GM12892 (cell line): ENCODE data around the gene AUP1.

Experiments used
- DNase-seq: peaks from one replicate; pipeline ENCODE4 v3.0.0; 2011; ENCODE audit not compliant: insufficient read length
- FAIRE-seq: peaks from 2 replicates; lab custom pipeline; 2011; peaks lifted over from hg19 to GRCh38; lab: Jason Lieb, UNC
- POLR2A ChIP-seq: IDR thresholded peaks from 2 replicates; pipeline ENCODE4 v1.6.1; 2011; ENCODE audit warnings: low read depth, low read length, control low read depth
- POLR2AphosphoS5 ChIP-seq: IDR thresholded peaks from 2 replicates; pipeline ENCODE4 v1.6.1; 2011; ENCODE audit warnings: low read depth, low read length, control low read depth
- TAF1 ChIP-seq: IDR thresholded peaks from 2 replicates; pipeline ENCODE4 v1.6.1; 2011; ENCODE audit warnings: low read depth, mild to moderate bottlenecking, control low read depth, low read length, borderline replicate concordance

The AUP1 gene

DNA sequence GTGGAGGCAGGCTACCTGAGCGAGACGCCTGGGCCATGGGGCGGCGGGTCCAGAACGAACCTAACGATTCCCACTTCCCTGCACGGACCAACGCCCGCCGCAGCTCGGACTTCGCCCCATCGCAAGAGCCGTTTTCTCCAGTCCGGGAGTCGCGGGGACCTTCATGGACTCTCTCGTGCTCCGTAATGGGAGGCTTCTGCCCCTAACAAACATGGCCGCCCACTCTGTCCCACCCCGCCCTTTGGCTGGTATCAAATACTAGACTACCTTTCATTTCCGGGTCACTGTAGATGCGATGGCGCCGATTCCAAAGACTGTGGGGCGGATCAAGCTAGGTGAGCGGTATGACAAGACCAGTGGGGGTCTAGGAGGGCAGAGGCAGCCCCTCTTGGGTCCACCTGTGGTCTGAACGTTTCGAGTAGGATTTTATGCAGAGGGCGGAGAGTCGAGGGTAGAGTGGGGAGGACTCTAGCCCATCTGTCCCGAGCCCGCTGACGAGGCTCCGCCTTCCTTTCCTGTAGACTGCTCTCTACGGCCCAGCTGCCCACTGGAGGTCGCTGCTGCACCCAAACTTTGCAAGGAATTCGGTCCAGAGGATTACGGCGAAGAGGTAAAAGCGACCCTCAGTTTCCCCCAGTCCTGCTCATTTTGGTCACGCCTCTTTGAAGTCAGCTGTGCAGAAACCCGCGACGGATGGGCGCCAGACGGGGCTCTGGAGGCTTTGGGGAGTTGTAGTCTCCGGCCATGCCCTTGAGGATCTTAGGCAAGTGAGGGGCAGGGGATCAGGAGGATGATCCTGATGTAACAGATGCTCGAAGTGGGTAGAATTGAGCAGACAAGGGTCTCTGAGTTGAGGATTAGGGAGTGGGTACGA, 46.5 kb downstream of the AUP1 start, which contains the start of the genes CCDC142 and TTC31:
Gene CCDC142, minus strand, starts transcription at position 198 of the 874 bp plus-strand sequence. Its CDS starts 161 bp downstream, at position 37.
Gene TTC31, plus strand, starts transcription at position 281 of the 874 bp plus-strand sequence. Its CDS starts 15 bp downstream, at position 296.
- no peak; the same call in none of the 2 replicates for TF ChIP-seq POLR2AphosphoS5
- TF ChIP-seq POLR2A: peak; percentile 71
- peak; percentile 64; the same call in 1 of the 2 replicates for TF ChIP-seq TAF1
- DNase-seq: peak; percentile 91

DNA sequence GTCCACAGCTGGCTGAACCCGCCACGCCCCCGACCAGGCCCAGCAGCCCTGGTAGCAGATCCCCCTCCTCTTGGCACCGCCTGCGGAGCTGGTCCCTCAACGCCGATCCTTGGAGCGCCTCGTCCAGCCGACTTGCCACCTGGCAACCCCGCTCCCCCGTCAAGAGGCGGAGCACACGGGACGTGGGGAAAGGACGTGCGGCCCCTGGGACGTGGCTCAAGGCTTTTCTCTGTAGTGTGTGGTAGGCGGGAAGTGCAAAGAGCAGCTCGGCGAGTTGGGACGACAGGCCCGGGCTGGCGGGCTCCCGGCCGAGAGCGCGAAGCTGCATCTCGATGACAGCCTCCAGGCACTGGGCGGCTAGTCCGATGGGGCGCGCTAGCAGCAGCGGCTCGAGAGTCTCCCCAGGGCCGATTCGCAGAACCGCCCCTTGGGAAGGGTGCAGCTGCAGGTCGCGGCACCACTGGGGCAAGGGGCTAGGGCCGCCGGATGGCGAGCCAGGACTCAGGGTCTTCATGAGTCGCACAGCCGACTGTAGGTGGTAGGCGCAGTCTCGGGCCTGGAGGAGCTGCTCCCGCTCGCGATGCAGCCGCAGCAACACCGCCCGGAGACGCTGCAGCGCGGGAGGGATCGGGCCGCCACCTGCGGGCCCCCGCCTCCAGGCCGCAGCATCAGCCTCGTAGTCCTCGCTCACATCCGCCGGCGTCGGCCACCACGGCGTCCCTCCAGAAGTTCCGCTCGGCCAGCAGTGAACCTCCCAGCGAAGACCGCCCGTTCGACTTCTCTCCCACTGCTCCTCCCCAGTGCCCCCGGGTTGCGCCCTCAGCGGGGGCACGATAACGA, 47.3 kb downstream of the AUP1 start:
- FAIRE-seq (peak; percentile 9), DNase-seq (peak; percentile 52)
- TF ChIP-seq POLR2A (no peak), TAF1 (peak; percentile 15; the same call in 1 of the 2 replicates), POLR2AphosphoS5 (0 out of 2 replicates have a peak, but pooled peaks have one; percentile 7)

More for the DNA sequence above, 46.5 kb downstream of the AUP1 start, which contains the start of the genes CCDC142 and TTC31:
- FAIRE-seq: peak; percentile 95

DNA sequence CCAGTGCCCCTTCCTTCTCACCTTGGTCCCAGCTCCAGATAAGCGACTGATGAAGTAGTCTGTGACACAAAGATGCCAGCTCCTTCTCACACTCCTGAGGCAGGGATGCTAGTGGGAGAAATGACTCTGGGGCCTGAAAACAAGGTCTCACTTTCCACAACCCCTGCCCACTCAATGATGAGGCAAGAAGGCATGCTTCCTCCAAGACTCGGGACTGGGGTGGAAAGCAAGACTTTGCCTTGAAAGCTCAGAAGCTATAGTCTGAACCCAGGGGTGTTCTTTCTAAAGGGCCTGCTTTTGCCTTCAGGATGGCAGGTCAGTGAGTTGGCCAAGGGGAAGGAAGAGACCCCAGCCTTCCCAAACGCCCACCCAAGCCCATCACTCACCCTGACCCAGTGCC, 48.1 kb downstream of the AUP1 start:
- DNase-seq (no peak), FAIRE-seq (no peak)
- no peak for TF ChIP-seq POLR2A
- no peak for TF ChIP-seq TAF1
- TF ChIP-seq POLR2AphosphoS5: no peak
